Endothelial cell of umbilical vein (primary cell): ENCODE results near the gene CEP83. TPM values are rescaled to one million over a fixed set of nuclear protein-coding genes. Genes with fewer than 3 reads are reported as not detected.

ENCODE experiments used
- BruUV-seq: library from RNA; stranded (reverse); fragments of 400-500 nt; replicated peaks from 2 replicates; lab custom pipeline; 2021; lab: Mats Ljungman, UMichigan
- CTCF ChIA-PET: fragments of 300-600, 350-600 bp; sonication (Branson Sonifier 250); formaldehyde crosslinking; loops from one replicate; lab custom pipeline; 2021; ENCODE audit warnings: antibody characterized with exemption, inconsistent platforms; lab: Charles Lee
- POLR2A ChIA-PET: fragments of 300-600, 350-600 bp; sonication (Branson Sonifier 250); formaldehyde crosslinking; loops from one replicate; lab custom pipeline; 2021; ENCODE audit warnings: antibody characterized with exemption, inconsistent platforms; lab: Charles Lee
- DNase-seq: peaks from one replicate; pipeline ENCODE4 v3.0.0-alpha.2; 2011; ENCODE audit warnings: low read depth, low spot score
- FAIRE-seq: peaks from 2 replicates; lab custom pipeline; 2011; peaks lifted over from hg19 to GRCh38; lab: Jason Lieb, UNC
- H2AFZ ChIP-seq: 2 replicates; pipeline ENCODE4 v1.6.0; 2012; ENCODE audit warnings: low read depth, low read length, control low read depth, inconsistent platforms
- H3K27ac ChIP-seq: 2 replicates; pipeline ENCODE4 v1.5.1; 2011; ENCODE audit warnings: low read depth, mild to moderate bottlenecking, control low read depth, low read length, moderate library complexity; ENCODE audit not compliant: insufficient read depth
- H3K27me3 ChIP-seq, 2 experiments: 2 replicates each; pipeline versions ENCODE4 v1.6.0 to v1.6.1; 2011; ENCODE audit warnings: low read length in 2 of 2, mixed read lengths in 1 of 2; ENCODE audit not compliant: control insufficient read depth in 2 of 2, insufficient read depth in 2 of 2
- H3K36me3 ChIP-seq, 2 experiments: 2 replicates in 1 of 2; 3 replicates in 1 of 2; pipeline ENCODE4 v1.5.1; 2011; ENCODE audit warnings: low read length in 2 of 2, mild to moderate bottlenecking in 1 of 2, moderate library complexity in 1 of 2; ENCODE audit not compliant: control insufficient read depth in 2 of 2, insufficient read depth in 2 of 2; ENCODE audit errors: extremely low read depth in 1 of 2
- H3K4me1 ChIP-seq: 3 replicates; pipeline ENCODE4 v1.5.1; 2011; ENCODE audit warnings: mild to moderate bottlenecking, low read length; ENCODE audit not compliant: control insufficient read depth, insufficient read depth; ENCODE audit errors: extremely low read depth
- H3K4me2 ChIP-seq: 2 replicates; pipeline ENCODE4 v1.6.1; 2011; ENCODE audit warnings: low read length, control low read depth, mixed read lengths; ENCODE audit not compliant: insufficient read depth
- H3K4me3 ChIP-seq, 3 experiments: fragments of 200-600 bp in 1 of 3; sonication (generic), shearing (Covaris generic) in 1 of 3; replicated peaks in 1 of 3; 2 replicates each; pipeline ENCODE4 v1.5.1; 2011 to 2016; ENCODE audit warnings: control low read depth in 3 of 3, low read length in 3 of 3, mild to moderate bottlenecking in 2 of 3, inconsistent platforms in 1 of 3, low read depth in 1 of 3, moderate library complexity in 1 of 3; ENCODE audit not compliant: insufficient read depth in 1 of 3
- H3K79me2 ChIP-seq: 2 replicates; pipeline ENCODE4 v1.6.0; 2012; ENCODE audit warnings: low read length, inconsistent platforms; ENCODE audit not compliant: control insufficient read depth, insufficient read depth
- H3K9ac ChIP-seq: replicated peaks from 2 replicates; pipeline ENCODE3; 2011; ENCODE audit warnings: low read length, control low read depth; ENCODE audit not compliant: insufficient read depth; ENCODE audit errors: extremely low read depth
- H3K9me1 ChIP-seq: replicated peaks from 3 replicates; pipeline ENCODE4 v1.6.0; 2011; ENCODE audit warnings: mild to moderate bottlenecking, low read length; ENCODE audit not compliant: control insufficient read depth, insufficient read depth; ENCODE audit errors: extremely low read depth
- H3K9me3 ChIP-seq: replicated peaks from 2 replicates; pipeline ENCODE4 v1.5.1; 2012; ENCODE audit warnings: low read length, inconsistent platforms; ENCODE audit not compliant: control insufficient read depth, insufficient read depth
- H4K20me1 ChIP-seq: replicated peaks from 2 replicates; pipeline ENCODE3; 2011; ENCODE audit warnings: mild to moderate bottlenecking, low read length; ENCODE audit not compliant: control insufficient read depth, insufficient read depth; ENCODE audit errors: extremely low read depth
- EZH2 ChIP-seq: IDR thresholded peaks from 2 replicates; pipeline ENCODE4 v1.6.1; 2012; ENCODE audit warnings: borderline replicate concordance, low read depth, mild to moderate bottlenecking, moderate library complexity, low read length, inconsistent platforms; ENCODE audit not compliant: severe bottlenecking
- FOS ChIP-seq: IDR thresholded peaks from 2 replicates; pipeline ENCODE4 v1.6.1; 2011; ENCODE audit warnings: mild to moderate bottlenecking, low read length, moderate library complexity, borderline replicate concordance; ENCODE audit not compliant: insufficient read depth
- GATA2 ChIP-seq: IDR thresholded peaks from 2 replicates; pipeline ENCODE4 v1.7.0; 2011; ENCODE audit warnings: low read depth, mild to moderate bottlenecking, moderate library complexity, mixed read lengths, low read length; ENCODE audit not compliant: insufficient read length, insufficient read depth
- JUN ChIP-seq: IDR thresholded peaks from 2 replicates; pipeline ENCODE4 v1.6.1; 2011; ENCODE audit warnings: borderline replicate concordance, low read depth; ENCODE audit not compliant: insufficient read length, insufficient read depth
- MYC ChIP-seq: IDR thresholded peaks from one replicate; pipeline ENCODE4 v1.6.1; 2011; ENCODE audit warnings: mild to moderate bottlenecking, low read depth, low read length
- POLR2A ChIP-seq: IDR thresholded peaks from 2 replicates; pipeline ENCODE4 v1.6.1; 2012; ENCODE audit warnings: low read depth, mild to moderate bottlenecking, control low read depth, low read length
- POLR2AphosphoS5 ChIP-seq: IDR thresholded peaks from 2 replicates; pipeline ENCODE4 v1.6.1; 2012; ENCODE audit warnings: low read depth, mild to moderate bottlenecking, control low read depth, low read length, moderate library complexity; ENCODE audit not compliant: insufficient read depth
- dilution Hi-C: fragments of 300-500 bp; cut with MboI; formaldehyde crosslinking; loops from one replicate; pipeline ENCODE4 v1.15.0; 2019; ENCODE audit warnings: low sequenced_read_pairs; ENCODE audit not compliant: extremely low pct_ligation_motif_present
- intact Hi-C: fragments of 100-400 bp; cut with micrococcal nuclease; formaldehyde crosslinking; loops from one replicate; pipeline ENCODE4 v1.10.0; 2022
- polyA plus RNA-seq, 4 experiments: library from polyadenylated mRNA; depleted of rRNA in 3 of 4; stranded (reverse) in 3 of 4; unstranded in 1 of 4; fragments of >200 nt; gene quantifications; 2 replicates each; pipeline versions ENCODE4 v1.2.1 to v1.2.3, GENCODE V29; 2011 to 2012; ENCODE audit warnings: missing spikeins in 1 of 4
- total RNA-seq: library from RNA; stranded (reverse); gene quantifications from 2 replicates; pipeline ENCODE4 v1.2.3, GENCODE V29; 2021
- TF ChIP-seq, protein P1 (sequence below), 2 donors: IDR thresholded peaks; 1 replicate in 1 of 2; 2 replicates in 1 of 2; pipeline ENCODE4 v1.5.1; 2011; ENCODE audit warnings: low read length in 2 of 2, mild to moderate bottlenecking in 2 of 2, moderate library complexity in 2 of 2, control low read depth in 1 of 2, inconsistent platforms in 1 of 2, low read depth in 1 of 2; ENCODE audit not compliant: insufficient read depth in 1 of 2; ENCODE audit errors: extremely low read depth in 1 of 2
- TF ChIP-seq, protein P2 (sequence below): IDR thresholded peaks from 2 replicates; pipeline ENCODE4 v1.6.1; 2011; ENCODE audit not compliant: insufficient read depth, insufficient read length

Gene CEP83
- total and polyA plus RNA-seq, 2 donors (not counting 3 experiments of a cell fraction or from before 2014, with no cell fraction given): 2.9 to 15.3 TPM

DNA sequence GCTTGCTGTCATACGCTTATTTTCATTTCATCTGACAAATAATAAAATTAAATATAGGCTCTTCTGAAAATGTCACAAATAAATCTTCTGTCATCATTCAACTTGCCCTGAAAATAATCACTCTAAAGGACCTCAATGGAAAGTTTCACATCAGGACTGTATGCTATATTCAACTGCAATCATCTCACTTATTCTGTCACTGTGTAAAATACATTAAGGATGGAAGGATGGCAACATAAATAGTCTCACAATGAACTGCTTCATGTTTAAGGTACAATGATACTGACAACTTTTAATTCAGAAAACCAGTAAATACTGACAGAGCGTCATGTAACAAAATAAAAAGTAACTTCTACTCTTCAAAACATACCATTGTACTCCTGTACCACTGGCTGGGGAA is 82.1 kb downstream of the CEP83 start:
- Histone ChIP-seq H3K9me3 (no peaks in the 10 kb centered on the region), H3K27me3 (no peaks in the 10 kb centered on the region), H3K9ac (no peak overlapping the region), H3K27ac (no peak overlapping the region), H3K4me2 (no peak overlapping the region), H4K20me1 (no peaks in the 10 kb centered on the region), H3K9me1 (no peaks in the 10 kb centered on the region), H3K36me3 (no peaks in the 10 kb centered on the region), H3K4me3 (no peak overlapping the region), H3K79me2 (no peaks in the 10 kb centered on the region), H3K4me1 (no peaks in the 10 kb centered on the region), H2AFZ (no peak overlapping the region)
- intact Hi-C loops: no loop called here
- dilution Hi-C loops: no loop called here
- ChIA-PET CTCF (no interaction called here), POLR2A (no interaction called here)
- DNase-seq (no peak), FAIRE-seq (peak; percentile 8)
- no TSS peak for BruUV-seq
- TF ChIP-seq, protein P1, sequence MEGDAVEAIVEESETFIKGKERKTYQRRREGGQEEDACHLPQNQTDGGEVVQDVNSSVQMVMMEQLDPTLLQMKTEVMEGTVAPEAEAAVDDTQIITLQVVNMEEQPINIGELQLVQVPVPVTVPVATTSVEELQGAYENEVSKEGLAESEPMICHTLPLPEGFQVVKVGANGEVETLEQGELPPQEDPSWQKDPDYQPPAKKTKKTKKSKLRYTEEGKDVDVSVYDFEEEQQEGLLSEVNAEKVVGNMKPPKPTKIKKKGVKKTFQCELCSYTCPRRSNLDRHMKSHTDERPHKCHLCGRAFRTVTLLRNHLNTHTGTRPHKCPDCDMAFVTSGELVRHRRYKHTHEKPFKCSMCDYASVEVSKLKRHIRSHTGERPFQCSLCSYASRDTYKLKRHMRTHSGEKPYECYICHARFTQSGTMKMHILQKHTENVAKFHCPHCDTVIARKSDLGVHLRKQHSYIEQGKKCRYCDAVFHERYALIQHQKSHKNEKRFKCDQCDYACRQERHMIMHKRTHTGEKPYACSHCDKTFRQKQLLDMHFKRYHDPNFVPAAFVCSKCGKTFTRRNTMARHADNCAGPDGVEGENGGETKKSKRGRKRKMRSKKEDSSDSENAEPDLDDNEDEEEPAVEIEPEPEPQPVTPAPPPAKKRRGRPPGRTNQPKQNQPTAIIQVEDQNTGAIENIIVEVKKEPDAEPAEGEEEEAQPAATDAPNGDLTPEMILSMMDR (IDR thresholded peaks at IDR 0.05; ENCODE audit: extremely low read depth in 1 of 2, insufficient read depth in 1 of 2, low read depth in 1 of 2, low read length in 2 of 2): no peak
- TF ChIP-seq FOS: no peak
- no peak for TF ChIP-seq POLR2A
- no peak for TF ChIP-seq MYC
- no peak for TF ChIP-seq GATA2
- no peak for TF ChIP-seq POLR2AphosphoS5
- TF ChIP-seq JUN: no peak
- TF ChIP-seq, protein P2, sequence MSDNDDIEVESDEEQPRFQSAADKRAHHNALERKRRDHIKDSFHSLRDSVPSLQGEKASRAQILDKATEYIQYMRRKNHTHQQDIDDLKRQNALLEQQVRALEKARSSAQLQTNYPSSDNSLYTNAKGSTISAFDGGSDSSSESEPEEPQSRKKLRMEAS: no peak
- TF ChIP-seq EZH2: no peak
